Spleen (tissue), 7 donors: ENCODE results near the gene UBE2L6.

Experiments used
- CTCF ChIP-seq, 11 experiments: fragments of 200-600 bp in 7 of 11; fragments of 450-650 bp in 4 of 11; sonication (generic) in 4 of 11; IDR thresholded peaks in 8 of 11; conservative IDR thresholded peaks in 3 of 11; 1 replicate in 7 of 11; 2 replicates in 4 of 11; pipeline versions ENCODE4 v1.4.0 to v1.8.0; 2016 to 2021; ENCODE audit warnings: antibody characterized with exemption in 11 of 11, inconsistent platforms in 4 of 11, mild to moderate bottlenecking in 1 of 11
- POLR2A ChIP-seq, 3 donors: fragments of 450-650 bp; IDR thresholded peaks; one replicate each; pipeline ENCODE4 v1.5.1; 2017; ENCODE audit warnings: antibody characterized with exemption in 3 of 3, mild to moderate bottlenecking in 1 of 3
- POLR2AphosphoS5 ChIP-seq, 3 donors: sonication (generic); formaldehyde crosslinking; IDR thresholded peaks; one replicate each; pipeline ENCODE4 v1.5.1; 2017; ENCODE audit warnings: antibody characterized with exemption in 3 of 3
- donor health status: DM: no; HTN: no; CAD: no; lungs with moderate emphysema.
- donor health status: DM: no; HTN: no; CAD: no.
- donor health status: DM: no; HTN: no; CAD: no.

GRCh38 chr11:57513452-57513795, 54.0 kb downstream of the UBE2L6 start:
- TF ChIP-seq CTCF (IDR thresholded peaks at IDR 0.05 in 8 of 11, conservative IDR thresholded peaks at IDR 0.05 in 3 of 11) (no peak), POLR2A (IDR thresholded peaks at IDR 0.05) (no peak), POLR2AphosphoS5 (IDR thresholded peaks at IDR 0.05) (no peak)
